GM12891 (cell line): Measurements from ENCODE around the gene TRIP12.

Experiments used
- POLR2A ChIP-seq: IDR thresholded peaks from 2 replicates; pipeline ENCODE4 v1.6.1; 2011; ENCODE audit warnings: low read depth, low read length, control low read depth
- POLR2AphosphoS5 ChIP-seq: IDR thresholded peaks from 2 replicates; pipeline ENCODE4 v1.6.1; 2011; ENCODE audit warnings: low read depth, low read length, control low read depth
- SPI1 ChIP-seq: IDR thresholded peaks from 2 replicates; pipeline ENCODE4 v1.6.1; 2011; ENCODE audit warnings: low read depth, low read length, control low read depth
- TAF1 ChIP-seq: IDR thresholded peaks from 2 replicates; pipeline ENCODE4 v1.6.1; 2011; ENCODE audit warnings: low read depth, low read length, control low read depth

GRCh38 chr2:229851870-229852269, 69.9 kb downstream of the TRIP12 start:
- TF ChIP-seq SPI1 (no peak), POLR2AphosphoS5 (no peak), TAF1 (no peak), POLR2A (no peak)
